AG10803 (cell line): ENCODE data around the gene BLMH.

Experiments used
- DNase-seq: peaks from one replicate; pipeline ENCODE4 v3.0.0; 2010; ENCODE audit warnings: low read depth
- H3K4me3 ChIP-seq: 2 replicates; pipeline ENCODE4 v1.5.1; 2011; ENCODE audit warnings: mild to moderate bottlenecking, low read length, control low read depth
- TF ChIP-seq, protein P1 (sequence below): conservative IDR thresholded peaks from 2 replicates; pipeline ENCODE4 v1.5.1; 2011; ENCODE audit warnings: mild to moderate bottlenecking, low read length, control low read depth, inconsistent platforms

The BLMH gene

DNA sequence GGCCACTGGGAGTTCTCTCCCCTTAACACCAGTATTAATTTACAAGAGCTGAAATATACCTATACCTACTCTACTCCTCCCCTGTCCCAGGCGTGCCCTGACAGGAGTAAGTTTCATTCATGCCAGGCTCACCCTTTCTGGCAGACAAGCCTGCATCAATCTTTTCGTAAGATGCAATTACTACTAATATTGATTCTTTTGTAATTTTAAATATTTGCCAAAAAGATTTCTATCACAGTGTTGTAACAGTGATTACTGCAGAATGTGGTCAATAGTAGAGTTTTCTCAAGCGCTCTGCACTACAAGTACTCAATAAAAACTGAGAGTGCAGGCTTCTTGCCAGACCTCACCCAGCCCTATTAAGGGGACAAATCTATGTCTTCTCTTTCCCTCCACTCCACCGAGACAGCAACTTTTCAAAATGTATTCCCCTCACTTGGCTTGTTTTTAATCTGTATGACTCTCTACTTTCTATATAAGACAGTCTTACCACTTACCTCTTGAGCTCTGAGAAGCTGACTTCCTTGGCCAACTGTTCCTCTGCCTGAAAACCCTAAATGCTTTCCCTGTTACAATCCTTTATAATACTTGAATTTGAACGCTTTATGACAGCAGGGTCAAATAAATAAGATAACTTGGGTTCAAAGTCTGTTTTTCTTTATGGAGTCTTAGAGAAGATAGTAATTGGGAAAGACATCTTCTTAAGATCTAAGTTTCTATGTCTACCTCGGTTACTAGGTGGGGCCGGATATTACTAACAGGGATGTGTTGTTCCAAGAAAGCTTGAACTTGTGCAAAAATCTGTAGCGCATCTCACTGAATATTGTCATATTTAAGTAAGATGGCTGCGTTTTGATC, 42.0 kb upstream of the BLMH start, which contains the start of gene TMIGD1:
Gene TMIGD1, minus strand, starts transcription at position 555 of the 858 bp plus-strand sequence. CDS start 1,924 bp downstream, outside the sequence.
- TF ChIP-seq, protein P1, sequence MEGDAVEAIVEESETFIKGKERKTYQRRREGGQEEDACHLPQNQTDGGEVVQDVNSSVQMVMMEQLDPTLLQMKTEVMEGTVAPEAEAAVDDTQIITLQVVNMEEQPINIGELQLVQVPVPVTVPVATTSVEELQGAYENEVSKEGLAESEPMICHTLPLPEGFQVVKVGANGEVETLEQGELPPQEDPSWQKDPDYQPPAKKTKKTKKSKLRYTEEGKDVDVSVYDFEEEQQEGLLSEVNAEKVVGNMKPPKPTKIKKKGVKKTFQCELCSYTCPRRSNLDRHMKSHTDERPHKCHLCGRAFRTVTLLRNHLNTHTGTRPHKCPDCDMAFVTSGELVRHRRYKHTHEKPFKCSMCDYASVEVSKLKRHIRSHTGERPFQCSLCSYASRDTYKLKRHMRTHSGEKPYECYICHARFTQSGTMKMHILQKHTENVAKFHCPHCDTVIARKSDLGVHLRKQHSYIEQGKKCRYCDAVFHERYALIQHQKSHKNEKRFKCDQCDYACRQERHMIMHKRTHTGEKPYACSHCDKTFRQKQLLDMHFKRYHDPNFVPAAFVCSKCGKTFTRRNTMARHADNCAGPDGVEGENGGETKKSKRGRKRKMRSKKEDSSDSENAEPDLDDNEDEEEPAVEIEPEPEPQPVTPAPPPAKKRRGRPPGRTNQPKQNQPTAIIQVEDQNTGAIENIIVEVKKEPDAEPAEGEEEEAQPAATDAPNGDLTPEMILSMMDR: no peak
- H3K4me3 ChIP-seq: no peak within 1 kb of the TSS
- no peak for DNase-seq

DNA sequence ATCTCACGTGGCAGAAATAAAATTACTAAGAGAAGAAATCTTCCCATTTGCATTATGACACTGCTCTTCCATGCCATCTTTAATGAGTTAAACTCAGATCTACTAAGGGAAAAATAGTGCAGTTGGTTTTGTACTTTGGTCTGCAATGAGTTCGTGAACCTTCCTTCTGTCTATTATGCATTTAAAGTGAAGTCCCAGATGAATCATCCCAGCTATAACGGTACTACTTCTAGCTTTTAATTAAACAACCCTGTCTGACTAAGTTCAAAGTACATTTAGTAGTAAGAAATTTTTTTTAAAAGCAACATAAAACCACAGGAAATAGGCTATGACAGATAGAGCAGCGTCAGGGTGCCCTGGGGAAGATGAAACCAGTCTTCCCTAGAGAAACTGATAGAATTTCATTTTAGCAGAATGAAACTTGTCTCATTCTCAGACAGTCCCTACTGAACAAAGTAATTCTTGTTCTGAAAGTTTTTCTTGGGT, 40.4 kb upstream of the BLMH start:
- no peak overlapping the region for H3K4me3 ChIP-seq
- peak; percentile 17 for DNase-seq
- TF ChIP-seq, protein P1: no peak

DNA sequence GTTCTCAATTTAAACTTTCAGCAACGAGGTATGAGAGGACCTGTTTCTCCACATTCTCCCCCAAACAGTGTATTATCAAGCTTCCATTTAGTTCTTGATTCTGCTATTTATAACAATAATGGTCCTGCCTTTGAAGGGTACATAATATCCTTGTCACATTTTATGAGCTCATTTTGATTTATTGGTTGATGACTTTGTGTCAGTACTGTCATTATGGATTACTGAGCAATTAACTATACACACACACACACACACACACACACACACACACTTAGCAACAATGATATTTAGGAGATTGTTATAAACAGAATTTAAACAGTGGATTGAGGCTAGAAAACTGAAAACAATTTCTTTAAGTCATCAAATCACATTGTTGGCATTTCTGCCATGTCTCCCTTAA, 35.1 kb upstream of the BLMH start:
- DNase-seq: no peak
- TF ChIP-seq, protein P1: no peak
- H3K4me3 ChIP-seq: no peak overlapping the region

DNA sequence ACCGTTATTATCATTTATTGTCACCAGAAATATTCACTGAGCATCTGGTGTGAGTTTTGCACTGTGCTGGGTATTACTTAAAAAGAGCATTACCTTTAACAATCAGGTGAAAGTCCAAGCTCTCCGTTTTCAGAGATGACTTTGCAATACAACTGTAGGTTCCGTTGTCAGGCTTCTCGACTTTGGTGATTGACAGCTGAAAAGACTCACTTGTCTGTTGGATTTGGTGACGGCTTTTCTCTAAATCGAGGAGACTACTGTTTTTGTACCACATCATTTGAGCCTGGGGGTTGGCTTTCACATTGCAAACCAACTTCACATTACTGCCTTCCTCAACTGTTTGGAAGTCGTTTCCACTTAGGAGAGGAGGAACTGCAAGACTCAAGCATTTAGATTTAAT, 33.0 kb upstream of the BLMH start:
- TF ChIP-seq, protein P1: no peak
- H3K4me3 ChIP-seq: no peak overlapping the region
- no peak for DNase-seq

DNA sequence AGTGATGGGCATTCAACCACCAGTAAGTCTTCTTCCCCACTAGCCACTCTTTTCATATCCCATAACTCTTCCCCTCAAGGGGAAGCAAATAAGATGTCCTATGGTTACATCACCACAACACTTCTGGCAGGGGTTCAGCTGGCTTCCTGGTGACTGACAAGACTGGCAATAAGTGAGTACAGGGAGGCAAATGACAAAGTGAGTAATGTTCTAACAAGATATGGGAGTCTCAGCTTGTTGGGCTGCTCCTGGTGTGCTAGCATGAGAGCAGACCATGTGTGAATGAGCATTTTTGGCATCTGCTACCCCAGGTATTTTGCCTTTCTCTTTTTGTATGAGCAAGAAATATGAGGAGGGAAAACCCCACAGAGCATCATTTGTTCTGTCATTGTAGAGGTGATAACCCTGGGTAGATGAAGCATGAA, 32.2 kb upstream of the BLMH start:
- TF ChIP-seq, protein P1: no peak
- DNase-seq: peak; percentile 50
- no peak overlapping the region for H3K4me3 ChIP-seq

DNA sequence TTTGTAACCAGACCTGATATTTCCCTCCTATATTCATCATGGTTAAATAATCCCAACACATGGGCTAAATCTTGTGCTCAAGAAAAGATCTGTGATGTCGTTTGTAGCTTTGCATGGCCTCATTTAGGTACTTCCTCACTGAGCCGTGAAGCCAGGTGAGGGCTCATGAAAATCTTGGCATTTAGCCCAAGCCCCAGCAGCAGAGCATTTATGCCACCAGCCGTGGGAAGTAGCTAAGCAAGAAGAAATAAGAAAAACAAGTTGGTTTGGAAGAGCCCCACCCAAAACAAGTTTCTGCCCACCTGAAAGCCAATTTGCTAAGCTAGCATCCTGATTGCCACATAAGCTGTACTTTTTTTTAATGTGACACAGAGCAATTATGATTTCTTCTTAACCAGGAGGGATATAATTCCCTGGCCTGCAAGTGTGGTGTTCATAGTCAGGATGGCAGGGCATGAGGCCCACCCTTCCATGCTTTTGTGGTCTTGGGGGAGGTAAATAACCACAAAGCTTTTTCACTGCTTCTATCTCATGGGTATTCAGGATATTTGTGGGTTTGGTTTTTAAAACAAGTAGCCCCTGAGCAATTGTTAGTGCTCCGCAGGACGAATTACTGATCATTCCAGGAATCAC, 31.6 kb upstream of the BLMH start:
- TF ChIP-seq, protein P1: no peak
- no peak overlapping the region for H3K4me3 ChIP-seq
- no peak for DNase-seq
